ENCODE data around the gene SH3GLB2.

DNA sequence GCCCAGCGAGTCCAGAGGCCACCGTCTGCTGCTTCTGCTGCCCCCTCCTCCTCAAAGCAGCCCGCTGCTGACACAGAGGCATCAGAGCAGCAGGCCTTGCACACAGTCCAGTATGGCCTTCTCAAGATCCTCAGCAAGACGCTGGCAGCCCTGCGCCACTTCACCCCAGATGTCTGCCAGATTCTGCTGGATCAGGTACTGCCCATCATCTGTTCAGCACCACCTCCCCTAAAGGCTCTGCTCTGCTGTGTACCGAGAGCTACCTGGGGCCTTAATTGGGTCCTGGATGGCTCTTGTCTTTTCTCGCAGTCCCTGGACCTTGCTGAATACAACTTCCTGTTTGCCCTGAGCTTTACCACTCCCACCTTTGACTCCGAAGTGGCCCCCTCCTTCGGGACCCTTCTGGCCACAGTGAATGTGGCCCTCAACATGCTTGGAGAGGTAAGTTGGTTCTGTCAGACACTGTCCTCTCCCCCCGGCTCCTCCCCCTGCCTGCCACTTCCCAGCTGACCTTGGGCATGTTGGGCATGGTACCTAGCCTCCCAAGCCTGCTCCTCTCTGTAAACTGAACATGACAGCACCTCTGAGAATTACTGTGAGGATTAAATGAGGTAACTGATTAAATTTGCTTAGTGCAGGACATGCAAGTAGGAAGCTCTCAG is 22.7 kb downstream of the SH3GLB2 start:
- TF ChIP-seq MAFK (IDR thresholded peaks at IDR 0.05; ENCODE audit: low read depth, low read length) (no peak), GABPA (IDR thresholded peaks at IDR 0.05; ENCODE audit: borderline replicate concordance, insufficient read depth, low read length) (no peak), RFX5 (IDR thresholded peaks at IDR 0.05; ENCODE audit: borderline replicate concordance, low read depth, low read length) (no peak), MAX (IDR thresholded peaks at IDR 0.05) (no peak), EZH2 (IDR thresholded peaks at IDR 0.05; ENCODE audit: low read depth, low read length, severe bottlenecking) (no peak), CREB1 (IDR thresholded peaks at IDR 0.05) (no peak), CBX8 (IDR thresholded peaks at IDR 0.05; ENCODE audit: borderline replicate concordance, low read depth, low read length) (no peak), SIN3A (conservative IDR thresholded peaks at IDR 0.05 in 1 of 2, IDR thresholded peaks at IDR 0.05 in 1 of 2; ENCODE audit: low read depth in 1 of 2, low read length in 2 of 2) (no peak), ASH2L (IDR thresholded peaks at IDR 0.05; ENCODE audit: low read length) (no peak), TAF1 (IDR thresholded peaks at IDR 0.05; ENCODE audit: low read depth, low read length) (no peak), POLR2AphosphoS5 (IDR thresholded peaks at IDR 0.05; ENCODE audit: low read depth, low read length) (no peak), KDM1A (IDR thresholded peaks at IDR 0.05; ENCODE audit: borderline replicate concordance, low read length) (no peak), CTCF (IDR thresholded peaks at IDR 0.05; ENCODE audit: control extremely low read depth in 1 of 3, insufficient read depth in 1 of 3, low read depth in 1 of 3, low read length in 3 of 3) (no peak)
